Thoracic aorta (tissue), 2 donors: ENCODE data around the gene ESF1. TPM values are rescaled to one million over a fixed set of nuclear protein-coding genes. Genes with fewer than 3 reads are reported as not detected.

Experiments
- ATAC-seq: fragments of 150-250 bp; one replicate; pipeline ENCODE4 v1.8.0; 2017; ENCODE audit warnings: low read depth; ENCODE audit not compliant: insufficient number of reproducible peaks, low FRiP score
- DNase-seq: peaks from one replicate; pipeline ENCODE4 v3.0.0-alpha.2; 2020; ENCODE audit warnings: low spot score
- H3K27ac ChIP-seq, 2 donors: fragments of 200-600 bp; sonication (generic); 1 replicate in 1 of 2; 2 replicates in 1 of 2; pipeline ENCODE4 v1.5.1; 2016; ENCODE audit warnings: mild to moderate bottlenecking in 2 of 2, moderate library complexity in 2 of 2
- H3K27me3 ChIP-seq: fragments of 200-600 bp; sonication (generic); replicated peaks from 2 replicates; pipeline ENCODE4 v1.6.0; 2016; ENCODE audit warnings: mild to moderate bottlenecking; ENCODE audit not compliant: insufficient read depth
- H3K36me3 ChIP-seq: fragments of 200-600 bp; sonication (generic); one replicate; pipeline ENCODE4 v1.5.1; 2016
- H3K4me1 ChIP-seq, 2 donors: fragments of 200-600 bp; sonication (generic); 1 replicate in 1 of 2; 2 replicates in 1 of 2; pipeline versions ENCODE4 v1.5.1 to v1.6.0; 2016; ENCODE audit warnings: low read depth in 2 of 2, mild to moderate bottlenecking in 1 of 2; ENCODE audit not compliant: control insufficient read depth in 1 of 2
- H3K4me3 ChIP-seq: fragments of 200-600 bp; sonication (generic); 2 replicates; pipeline ENCODE4 v1.5.1; 2016; ENCODE audit warnings: mild to moderate bottlenecking
- H3K9me3 ChIP-seq: fragments of 200-600 bp; sonication (generic); 2 replicates; pipeline ENCODE4 v1.5.1; 2016
- CTCF ChIP-seq: fragments of 200-600 bp; sonication (generic); IDR thresholded peaks from one replicate; pipeline ENCODE4 v1.5.1; 2019; ENCODE audit warnings: antibody characterized with exemption
- total RNA-seq, 2 donors: library from RNA; depleted of rRNA; stranded (reverse); fragments of >200 nt; gene quantifications; one replicate each; pipeline versions ENCODE4 v1.1.0 to v1.2.3, GENCODE V29; 2016

ESF1 gene
- total RNA-seq, 2 donors from 2014 or later, result 9.2 to 22.8 TPM

DNA sequence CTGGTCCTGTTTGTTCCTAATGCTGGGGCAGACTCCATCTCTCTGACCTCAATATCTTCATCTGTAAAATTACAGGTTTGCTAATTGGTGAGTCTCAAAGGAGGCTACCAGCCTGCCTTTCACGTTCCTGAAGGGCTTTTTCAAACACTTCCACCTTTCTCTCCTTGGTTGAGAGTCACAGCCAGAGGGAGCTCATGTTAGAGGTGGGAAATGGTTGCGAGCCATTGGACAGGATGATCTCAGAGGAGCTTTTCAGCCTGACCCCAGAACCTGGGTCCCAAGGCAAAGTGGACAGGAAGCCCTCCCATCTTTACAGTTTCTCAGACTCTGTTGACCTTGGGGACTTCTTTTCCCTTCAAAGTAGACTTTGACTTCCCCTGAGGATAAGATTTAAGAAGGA, 37.7 kb upstream of the ESF1 start:
- no peak overlapping the region for H3K4me3 ChIP-seq
- TF ChIP-seq CTCF, result no peak
- peaks cover 5% of the 10 kb centered on the region for H3K36me3 ChIP-seq
- DNase-seq (no peak), ATAC-seq (no peak)
- no peaks in the 10 kb centered on the region for H3K9me3 ChIP-seq
- no peaks in the 10 kb centered on the region for H3K27me3 ChIP-seq
- no peaks in the 10 kb centered on the region for H3K4me1 ChIP-seq
- H3K27ac ChIP-seq, result no peak overlapping the region

- H3K27ac ChIP-seq, result no peak overlapping the region
- H3K27me3 ChIP-seq, result no peaks in the 10 kb centered on the region
- no peak overlapping the region for H3K4me3 ChIP-seq
- DNase-seq (no peak), ATAC-seq (no peak)
- H3K36me3 ChIP-seq, result peaks cover 8% of the 10 kb centered on the region
- H3K4me1 ChIP-seq, result no peaks in the 10 kb centered on the region
- TF ChIP-seq CTCF, result no peak
- H3K9me3 ChIP-seq, result no peaks in the 10 kb centered on the region
Observed at GRCh38 chr20:13821876-13822275, 37.2 kb upstream of the ESF1 start.

DNA sequence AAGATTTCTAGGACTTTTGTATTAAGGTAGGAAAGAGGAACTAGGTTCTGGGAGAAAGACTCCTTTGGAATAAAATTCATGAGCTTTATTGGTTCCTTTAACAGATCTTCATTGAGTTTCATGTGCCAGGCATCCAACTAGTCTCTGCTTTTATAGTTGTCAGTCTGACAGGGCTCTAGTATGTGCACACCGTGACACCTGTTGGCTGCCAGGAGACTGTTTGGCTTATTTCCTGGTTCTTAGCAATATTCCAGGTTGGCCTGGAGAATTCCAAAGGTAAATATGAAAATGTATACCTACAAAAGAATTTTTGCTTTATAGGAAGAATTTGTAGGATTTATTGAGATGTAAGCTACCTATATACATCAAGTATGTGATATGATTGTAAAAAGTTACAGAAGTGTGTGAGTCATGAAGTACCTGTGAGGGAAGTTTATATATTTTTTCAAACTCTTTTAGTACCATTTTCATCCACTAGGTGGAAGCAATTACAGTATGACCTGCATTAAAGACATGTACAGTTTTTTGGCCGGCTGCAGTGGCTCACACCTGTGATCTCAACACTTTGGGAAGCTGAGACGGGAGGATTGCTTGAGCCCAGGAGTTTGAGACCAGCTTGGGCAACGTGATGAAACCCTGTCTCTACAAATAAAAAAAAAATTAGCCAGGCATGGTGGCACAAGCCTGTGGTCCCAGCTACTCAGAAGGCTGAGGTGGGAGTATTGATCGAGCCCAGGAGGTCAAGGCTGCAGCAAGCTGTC, 35.3 kb upstream of the ESF1 start:
- Histone ChIP-seq H3K9me3 (no peaks in the 10 kb centered on the region), H3K36me3 (peaks cover 17% of the 10 kb centered on the region), H3K4me1 (no peaks in the 10 kb centered on the region), H3K27me3 (no peaks in the 10 kb centered on the region), H3K4me3 (no peak overlapping the region), H3K27ac (no peak overlapping the region)
- DNase-seq (no peak), ATAC-seq (no peak)
- peak; percentile 76 for TF ChIP-seq CTCF

DNA sequence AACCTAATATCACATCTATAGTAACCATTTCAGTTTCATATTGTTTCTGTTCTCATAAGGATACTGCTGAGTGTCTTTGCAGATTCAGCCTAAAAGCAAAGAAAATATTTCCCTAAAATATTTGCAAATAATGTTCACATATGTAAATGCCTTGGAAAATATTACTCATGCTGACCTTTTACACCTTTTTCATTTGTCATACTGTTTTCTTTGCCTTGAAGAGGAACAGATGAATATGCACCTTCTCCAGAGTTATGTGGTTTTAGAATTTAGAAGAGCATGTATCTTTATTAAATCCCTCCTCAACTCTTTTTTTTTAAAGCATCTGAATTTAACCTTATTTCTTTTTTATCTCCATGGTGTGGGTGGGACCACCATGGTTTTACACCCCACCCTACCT, 32.6 kb upstream of the ESF1 start:
- no peak overlapping the region for H3K27ac ChIP-seq
- no peaks in the 10 kb centered on the region for H3K4me1 ChIP-seq
- no peak overlapping the region for H3K4me3 ChIP-seq
- H3K27me3 ChIP-seq, result no peaks in the 10 kb centered on the region
- DNase-seq (no peak), ATAC-seq (no peak)
- no peaks in the 10 kb centered on the region for H3K9me3 ChIP-seq
- peaks cover 37% of the 10 kb centered on the region for H3K36me3 ChIP-seq
- no peak for TF ChIP-seq CTCF

DNA sequence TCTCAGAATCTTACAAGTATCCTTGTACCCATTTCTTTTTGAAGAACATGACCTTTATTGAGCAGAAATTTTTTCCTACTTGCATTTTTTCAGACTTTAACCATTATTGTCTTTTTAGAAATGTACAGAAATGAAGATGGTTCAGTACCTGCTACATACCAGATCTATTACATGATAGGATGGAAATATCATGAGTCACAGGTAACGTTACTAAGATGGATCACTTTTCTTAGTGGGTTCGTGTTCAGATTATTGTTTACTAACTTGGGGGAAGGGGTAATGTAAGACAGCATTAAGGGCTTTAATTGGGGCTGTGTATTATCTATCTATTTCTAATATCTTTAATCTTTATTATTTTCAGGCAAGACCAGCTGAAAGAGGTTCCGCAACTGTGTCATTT, 32.0 kb upstream of the ESF1 start:
- Histone ChIP-seq H3K4me3 (no peak overlapping the region), H3K9me3 (no peaks in the 10 kb centered on the region), H3K36me3 (peaks cover 42% of the 10 kb centered on the region), H3K27me3 (no peaks in the 10 kb centered on the region), H3K4me1 (no peaks in the 10 kb centered on the region), H3K27ac (no peak overlapping the region)
- ATAC-seq (no peak), DNase-seq (no peak)
- TF ChIP-seq CTCF, result no peak
